HG03521 (cell line): ENCODE results near the gene DGKB.

Experiments used
- ATAC-seq: cut with Tn5 transposase; IDR thresholded peaks from one replicate; pipeline ENCODE4 v1.9.1; 2021; ENCODE audit warnings: mild to moderate bottlenecking, moderate library complexity; ENCODE audit not compliant: unreplicated experiment

Gene DGKB

GRCh38 chr7:14236834-14237233 is 665.7 kb downstream of the DGKB start:
- ATAC-seq: no peak

- ATAC-seq: no peak
These were observed 667.5 kb downstream of the DGKB start for GRCh38 chr7:14235056-14235455.

GRCh38 chr7:14233868-14234369 is 668.6 kb downstream of the DGKB start:
- no peak for ATAC-seq

GRCh38 chr7:14233076-14233867 is 669.3 kb downstream of the DGKB start:
- ATAC-seq: no peak

GRCh38 chr7:14229047-14229446 is 673.5 kb downstream of the DGKB start:
- ATAC-seq: no peak

GRCh38 chr7:14228341-14228740 is 674.2 kb downstream of the DGKB start:
- ATAC-seq: no peak

GRCh38 chr7:14226126-14226525 is 676.4 kb downstream of the DGKB start:
- ATAC-seq: no peak

- no peak for ATAC-seq
These were observed 683.4 kb downstream of the DGKB start for GRCh38 chr7:14219125-14219524.

GRCh38 chr7:14218338-14218737 is 684.2 kb downstream of the DGKB start:
- no peak for ATAC-seq

- ATAC-seq: no peak
These were observed 692.6 kb downstream of the DGKB start for GRCh38 chr7:14209896-14210484.

- ATAC-seq: no peak
These were observed 694.8 kb downstream of the DGKB start for GRCh38 chr7:14207711-14208110.

- no peak for ATAC-seq
These were observed 695.4 kb downstream of the DGKB start for GRCh38 chr7:14207138-14207537.

- ATAC-seq: no peak
These were observed 696.4 kb downstream of the DGKB start for GRCh38 chr7:14206121-14206520.

- no peak for ATAC-seq
These were observed 701.2 kb downstream of the DGKB start for GRCh38 chr7:14201353-14201752.

GRCh38 chr7:14199336-14199735 is 703.2 kb downstream of the DGKB start:
- ATAC-seq: no peak

- no peak for ATAC-seq
These were observed 705.3 kb downstream of the DGKB start for GRCh38 chr7:14197280-14197679.

GRCh38 chr7:14196555-14196954 is 706.0 kb downstream of the DGKB start:
- no peak for ATAC-seq

GRCh38 chr7:14195871-14196270 is 706.7 kb downstream of the DGKB start:
- ATAC-seq: no peak

GRCh38 chr7:14195079-14195478 is 707.5 kb downstream of the DGKB start:
- no peak for ATAC-seq

- no peak for ATAC-seq
These were observed 710.9 kb downstream of the DGKB start for GRCh38 chr7:14191686-14192098.

GRCh38 chr7:14184292-14184864 is 718.2 kb downstream of the DGKB start:
- ATAC-seq: no peak

GRCh38 chr7:14179781-14180180 is 722.8 kb downstream of the DGKB start:
- ATAC-seq: no peak
